GM18861 (cell line): ENCODE results near the gene APEX1.
"Not testable (repeated sequence)": the region's sequence is repeated elsewhere in the genome, so short reads cannot be mapped to it uniquely, and the experiment has no call there.

Experiments used
- ATAC-seq: cut with Tn5 transposase; IDR thresholded peaks from one replicate; pipeline ENCODE4 v1.9.1; 2021; ENCODE audit not compliant: unreplicated experiment

APEX1 gene

GRCh38 chr14:20472536-20473169 lies 17.6 kb downstream of the APEX1 start:
- no peak for ATAC-seq

- ATAC-seq: no peak
Observed at GRCh38 chr14:20476776-20477175, 21.8 kb downstream of the APEX1 start.

DNA sequence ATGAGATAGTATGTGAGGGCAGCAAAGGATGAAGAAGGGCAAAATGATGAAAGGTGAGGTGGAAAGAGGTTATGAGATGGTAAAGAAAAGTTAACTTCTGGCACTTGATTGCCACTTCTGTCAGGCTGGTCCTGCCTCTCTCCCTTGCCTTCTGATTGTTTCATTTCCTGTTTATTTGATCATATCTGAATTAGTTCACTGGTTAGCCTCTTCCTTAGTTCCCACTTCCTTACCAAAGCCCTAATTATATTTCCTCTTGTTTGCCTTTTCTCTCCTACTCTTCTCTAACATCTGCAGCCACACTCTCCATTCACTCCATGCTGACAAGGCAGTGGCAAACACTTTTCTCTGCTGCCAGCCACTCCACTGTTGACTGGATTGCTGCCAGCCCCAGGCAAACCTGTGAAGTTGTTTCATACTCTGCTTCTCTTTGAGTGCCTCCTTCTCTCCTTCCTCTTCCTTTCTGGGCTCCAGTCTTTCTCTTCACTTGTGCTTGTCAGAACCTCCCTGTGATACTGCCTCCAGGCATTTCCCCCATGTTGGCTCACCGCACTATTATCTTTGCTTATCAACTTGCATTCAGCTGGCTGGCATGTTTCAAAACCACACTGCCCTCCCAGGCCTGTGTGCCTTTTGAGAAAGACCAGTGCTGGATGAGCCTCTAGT lies 22.3 kb downstream of the APEX1 start:
- ATAC-seq: no peak

- no peak for ATAC-seq
Observed at GRCh38 chr14:20478894-20479293, 23.9 kb downstream of the APEX1 start.

- ATAC-seq: no peak
Observed at GRCh38 chr14:20482382-20482781, 27.4 kb downstream of the APEX1 start.

GRCh38 chr14:20485900-20486299 lies 30.9 kb downstream of the APEX1 start:
- no peak for ATAC-seq

- no peak for ATAC-seq
Observed at GRCh38 chr14:20486684-20487395, 31.8 kb downstream of the APEX1 start.

GRCh38 chr14:20487396-20487725 lies 32.3 kb downstream of the APEX1 start:
- ATAC-seq: no peak

DNA sequence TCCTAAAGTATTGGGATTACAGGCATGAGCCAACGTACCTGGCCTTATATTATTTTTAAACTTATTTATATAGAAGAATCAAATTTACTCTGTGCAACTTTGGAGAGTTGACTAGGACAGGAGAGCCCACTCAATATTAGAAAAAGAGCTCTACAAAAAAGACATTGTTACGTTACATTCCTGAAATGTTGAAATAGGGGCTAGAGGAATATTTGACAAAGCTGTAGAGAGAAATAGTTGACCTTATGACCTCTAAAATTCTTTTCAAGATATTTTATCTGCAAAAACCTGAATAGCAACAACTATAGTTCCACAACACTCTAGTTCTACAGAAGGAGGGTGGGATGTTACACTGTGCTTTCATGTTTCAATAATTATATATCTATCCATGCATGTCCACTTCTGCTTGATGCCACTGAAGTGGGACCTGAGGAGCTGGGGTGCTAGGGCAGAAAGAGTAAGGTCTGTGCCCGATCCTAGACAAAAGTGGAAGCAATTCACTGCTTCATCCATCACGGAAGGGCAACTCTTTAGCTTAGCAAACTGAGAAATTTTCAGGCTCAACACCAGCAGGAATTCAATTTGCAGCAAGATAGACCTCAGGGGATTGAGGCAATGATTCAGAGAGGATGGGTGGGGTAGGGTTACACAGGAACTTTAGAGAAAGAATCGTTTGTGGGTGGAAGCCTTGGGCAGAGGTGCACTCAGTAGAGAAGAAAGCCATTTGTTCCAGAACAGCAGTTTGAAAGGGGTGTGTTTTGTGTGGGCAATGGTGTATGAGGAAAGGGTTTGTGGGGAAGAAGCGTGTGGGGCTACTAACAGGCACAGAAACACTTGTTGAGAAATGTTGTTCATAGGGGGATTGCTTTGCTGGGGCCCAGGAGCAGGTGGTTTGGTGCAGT lies 34.3 kb downstream of the APEX1 start:
- peak; percentile 53 for ATAC-seq

GRCh38 chr14:20490563-20490962 lies 35.5 kb downstream of the APEX1 start:
- ATAC-seq: no peak

- no peak for ATAC-seq
Observed at GRCh38 chr14:20492486-20492885, 37.5 kb downstream of the APEX1 start.

DNA sequence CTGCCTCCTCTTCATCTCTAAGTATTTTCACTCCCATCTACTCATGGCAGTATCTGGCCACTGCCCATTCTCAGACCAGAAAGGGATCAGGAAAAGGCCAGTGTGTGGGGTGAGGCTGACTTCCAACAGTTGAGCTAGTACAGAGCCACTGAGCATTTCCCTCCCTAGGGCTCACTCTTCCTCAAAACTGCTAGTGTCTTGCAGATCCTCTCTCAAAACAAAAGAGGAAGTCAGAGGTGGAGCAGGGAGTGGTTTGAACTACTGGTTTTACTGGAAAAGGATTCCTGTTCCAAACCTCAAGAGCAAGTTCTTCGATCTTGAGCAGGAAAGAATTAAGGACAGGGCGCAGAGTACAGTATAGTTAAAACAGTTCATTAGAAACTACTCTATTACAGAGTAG lies 38.6 kb downstream of the APEX1 start:
- no peak for ATAC-seq

DNA sequence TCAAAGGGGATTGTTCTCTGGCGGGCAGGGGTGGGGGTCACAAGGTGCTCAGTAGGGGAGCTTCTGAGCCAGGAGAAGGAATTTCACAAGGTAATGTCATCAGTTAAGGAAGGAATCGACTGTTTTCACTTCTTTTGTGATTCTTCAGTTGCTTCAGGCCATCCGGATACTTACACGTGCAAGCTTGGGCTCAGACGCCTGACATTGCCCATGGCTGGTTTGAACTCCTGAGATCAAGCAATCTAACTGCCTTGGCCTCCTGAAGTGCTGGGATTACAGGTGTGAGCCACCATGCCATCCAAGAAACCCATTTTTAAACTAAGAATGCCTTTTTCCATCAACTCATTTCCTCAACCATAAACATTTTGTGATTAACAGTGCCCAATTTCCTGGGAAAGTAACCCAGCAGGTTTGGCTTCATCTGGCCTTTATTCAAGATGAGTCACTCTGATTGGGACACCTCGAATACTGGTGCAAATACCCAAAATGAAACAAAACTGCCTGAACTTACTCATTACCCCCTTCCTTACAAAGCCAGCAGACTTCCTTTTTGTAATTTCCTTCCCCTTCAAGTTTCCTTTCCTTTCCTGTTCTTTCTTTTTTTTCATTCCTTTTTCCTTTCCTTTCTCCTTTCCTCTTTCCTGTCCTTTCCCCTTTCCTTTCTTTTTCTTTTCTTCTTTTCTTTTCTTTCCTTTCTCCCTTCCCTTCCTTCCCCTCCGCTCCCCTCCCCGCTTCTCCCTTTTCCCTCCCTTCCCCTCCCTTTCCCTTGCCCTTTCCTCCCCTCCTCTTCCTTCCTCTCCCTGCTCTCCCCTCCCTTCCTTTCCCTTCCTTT lies 40.1 kb downstream of the APEX1 start:
- ATAC-seq: no peak

GRCh38 chr14:20498622-20499021 lies 43.6 kb downstream of the APEX1 start:
- no peak for ATAC-seq

DNA sequence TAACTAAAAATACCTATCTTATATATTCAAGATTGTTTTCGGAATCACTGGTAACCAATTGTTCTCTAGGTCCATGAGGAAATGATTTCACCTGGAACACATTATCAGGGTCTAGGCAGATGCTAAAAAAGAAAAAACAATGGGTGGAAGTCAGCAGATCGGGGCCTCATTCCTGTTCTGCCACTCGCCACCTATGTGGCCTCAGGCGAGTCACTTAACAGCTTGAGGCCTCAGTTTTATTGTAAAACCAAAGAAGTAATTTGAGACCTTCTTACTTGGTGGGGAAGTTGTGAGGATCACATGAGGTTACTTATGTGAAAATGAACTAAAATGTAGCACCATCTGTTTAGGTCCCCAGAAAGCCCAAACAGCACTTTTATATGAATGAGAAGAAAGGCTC lies 44.1 kb downstream of the APEX1 start:
- ATAC-seq: no peak

GRCh38 chr14:20499881-20500280 lies 44.9 kb downstream of the APEX1 start:
- ATAC-seq: no peak

GRCh38 chr14:20501346-20501745 lies 46.3 kb downstream of the APEX1 start:
- ATAC-seq: no peak

DNA sequence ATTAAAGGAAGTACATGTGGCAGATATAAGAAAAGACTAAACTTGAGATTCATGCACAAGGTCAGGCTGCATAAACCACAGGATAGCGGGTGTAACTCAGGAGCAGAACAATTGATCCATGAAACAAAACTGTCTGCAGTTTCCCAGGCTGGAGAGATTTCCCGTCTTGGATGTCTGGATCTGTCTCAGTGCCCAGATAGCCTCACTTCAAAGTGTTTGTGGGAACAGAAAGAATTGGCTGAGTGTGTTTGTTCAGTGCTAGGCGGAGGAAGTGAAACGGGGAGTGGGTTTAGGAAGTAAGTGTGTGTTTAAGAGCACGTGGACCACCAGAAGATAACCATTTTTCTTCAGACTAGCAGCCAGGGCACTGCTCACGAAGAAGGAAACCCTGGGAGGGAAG lies 48.9 kb downstream of the APEX1 start:
- no peak for ATAC-seq

DNA sequence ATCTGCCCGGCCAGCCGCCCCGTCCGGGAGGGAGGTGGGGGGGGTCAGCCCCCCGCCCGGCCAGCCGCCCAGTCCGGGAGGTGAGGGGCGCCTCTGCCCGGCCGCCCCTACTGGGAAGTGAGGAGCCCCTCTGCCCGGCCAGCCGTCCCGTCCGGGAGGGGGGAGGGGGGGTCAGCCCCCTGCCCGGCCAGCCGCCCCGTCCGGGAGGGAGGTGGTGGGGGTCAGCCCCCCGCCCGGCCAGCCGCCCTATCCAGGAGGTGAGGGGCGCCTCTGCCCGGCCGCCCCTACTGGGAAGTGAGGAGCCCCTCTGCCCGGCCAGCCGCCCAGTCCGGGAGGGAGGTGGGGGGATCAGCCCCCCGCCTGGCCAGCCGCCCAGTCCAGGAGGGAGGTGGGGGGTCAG lies 51.2 kb downstream of the APEX1 start:
- not testable (repeated sequence) for ATAC-seq

GRCh38 chr14:20506752-20507151 lies 51.7 kb downstream of the APEX1 start:
- ATAC-seq: not testable (repeated sequence)
